OCI-LY3 (cell line): ENCODE results near the gene GDPD5.

Experiments used
- H2AFZ ChIP-seq: fragments of 200-600, 300-600 bp; shearing (Covaris generic); 2 replicates; pipeline ENCODE4 v1.6.0; 2014; ENCODE audit warnings: antibody characterized with exemption, low read depth, low read length
- H3K27ac ChIP-seq: fragments of 200-600, 300-600 bp; sonication (generic); 2 replicates; pipeline ENCODE4 v1.5.1; 2014; ENCODE audit warnings: mild to moderate bottlenecking, low read length, moderate library complexity, mixed read lengths
- H3K27me3 ChIP-seq: fragments of 200-600, 300-600 bp; sonication (generic); 2 replicates; pipeline ENCODE4 v1.6.1; 2014; ENCODE audit warnings: low read depth, low read length, mixed read lengths
- H3K36me3 ChIP-seq: fragments of 200-600, 300-600 bp; sonication (generic); replicated peaks from 2 replicates; pipeline ENCODE3; 2014; ENCODE audit warnings: low read depth, low read length, mixed read lengths
- H3K4me1 ChIP-seq: fragments of 300-600, 200-600 bp; sonication (generic); 2 replicates; pipeline ENCODE4 v1.6.1; 2014; ENCODE audit warnings: low read length, mixed read lengths
- H3K4me2 ChIP-seq: fragments of 200-600, 300-600 bp; sonication (generic); 2 replicates; pipeline ENCODE4 v1.6.1; 2014; ENCODE audit warnings: low read length, mixed read lengths
- H3K4me3 ChIP-seq: fragments of 300-600, 200-600 bp; sonication (generic); 2 replicates; pipeline ENCODE4 v1.5.1; 2014; ENCODE audit warnings: antibody characterized with exemption, mild to moderate bottlenecking, low read length, moderate library complexity
- H3K79me2 ChIP-seq: fragments of 300-600, 200-600 bp; shearing (Covaris generic); 2 replicates; pipeline ENCODE4 v1.6.1; 2014; ENCODE audit warnings: mild to moderate bottlenecking, low read length, mixed read lengths
- H3K9ac ChIP-seq: fragments of 300-600, 200-600 bp; shearing (Covaris generic); 2 replicates; pipeline ENCODE4 v1.6.0; 2014; ENCODE audit warnings: mild to moderate bottlenecking, low read length, moderate library complexity
- H3K9me3 ChIP-seq: fragments of 200-600, 300-600 bp; shearing (Covaris generic); 2 replicates; pipeline ENCODE4 v1.6.1; 2014; ENCODE audit warnings: low read length, mixed read lengths; ENCODE audit not compliant: insufficient read depth
- H4K20me1 ChIP-seq: fragments of 200-600, 300-600 bp; sonication (generic); 2 replicates; pipeline ENCODE4 v1.6.1; 2016; ENCODE audit warnings: low read length, mixed read lengths; ENCODE audit not compliant: insufficient read depth
- CTCF ChIP-seq: fragments of 200-600, 300-600 bp; sonication (generic); IDR thresholded peaks from 2 replicates; pipeline ENCODE4 v1.5.1; 2014; ENCODE audit warnings: antibody characterized with exemption, low read length, low read depth
- EZH2phosphoT487 ChIP-seq: fragments of 200-600 bp; shearing (Covaris generic); IDR thresholded peaks from 2 replicates; pipeline ENCODE4 v1.6.1; 2018; ENCODE audit warnings: antibody characterized with exemption, mixed run types, low read depth

Gene GDPD5

GRCh38 chr11:75496305-75496752 is 29.4 kb downstream of the GDPD5 start:
- Histone ChIP-seq H3K4me2 (no peak overlapping the region), H3K9ac (no peak overlapping the region), H2AFZ (no peak overlapping the region), H3K9me3 (no peaks in the 10 kb centered on the region), H4K20me1 (no peaks in the 10 kb centered on the region), H3K79me2 (no peaks in the 10 kb centered on the region), H3K4me1 (peaks cover 14% of the 10 kb centered on the region), H3K27me3 (no peaks in the 10 kb centered on the region), H3K27ac (no peak overlapping the region), H3K4me3 (no peak overlapping the region), H3K36me3 (no peaks in the 10 kb centered on the region)
- 0 out of 2 replicates have a peak, but pooled peaks have one; percentile 18 for TF ChIP-seq CTCF
- TF ChIP-seq EZH2phosphoT487, result no peak

- peaks cover 14% of the 10 kb centered on the region for H3K4me1 ChIP-seq
- no peak overlapping the region for H3K27ac ChIP-seq
- H2AFZ ChIP-seq, result no peak overlapping the region
- H3K4me3 ChIP-seq, result no peak overlapping the region
- no peak overlapping the region for H3K4me2 ChIP-seq
- H3K36me3 ChIP-seq, result no peaks in the 10 kb centered on the region
- H3K27me3 ChIP-seq, result no peaks in the 10 kb centered on the region
- no peaks in the 10 kb centered on the region for H3K79me2 ChIP-seq
- no peaks in the 10 kb centered on the region for H4K20me1 ChIP-seq
- no peak overlapping the region for H3K9ac ChIP-seq
- no peak for TF ChIP-seq EZH2phosphoT487
- TF ChIP-seq CTCF, result no peak
- no peaks in the 10 kb centered on the region for H3K9me3 ChIP-seq
These were observed 29.9 kb downstream of the GDPD5 start for GRCh38 chr11:75495749-75496304.

DNA sequence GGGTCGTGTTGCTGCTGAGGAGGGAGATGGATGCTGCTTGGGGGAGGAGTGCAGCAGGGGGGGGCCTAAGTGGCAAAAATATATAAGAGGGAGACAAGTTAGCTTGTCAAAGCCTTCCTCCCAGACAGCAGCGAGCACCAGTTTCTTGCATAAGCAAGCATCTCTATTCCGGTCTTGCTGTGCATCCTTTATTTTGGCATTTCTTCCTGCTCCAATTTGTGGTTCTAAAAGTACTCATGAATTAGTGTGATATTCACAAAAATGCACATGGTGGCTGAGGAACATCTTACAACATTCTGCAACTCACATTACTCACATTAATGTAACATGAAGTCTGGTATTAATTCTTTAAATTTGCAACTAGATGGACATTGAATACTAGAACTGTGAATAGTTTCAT is 32.1 kb downstream of the GDPD5 start:
- Histone ChIP-seq H3K36me3 (no peaks in the 10 kb centered on the region), H3K4me3 (no peak overlapping the region)

More for the DNA sequence above, 32.1 kb downstream of the GDPD5 start:
- no peak for TF ChIP-seq EZH2phosphoT487
- no peak for TF ChIP-seq CTCF
- H3K27me3 ChIP-seq, result no peaks in the 10 kb centered on the region
- H3K4me2 ChIP-seq, result no peak overlapping the region
- no peaks in the 10 kb centered on the region for H4K20me1 ChIP-seq
- no peak overlapping the region for H2AFZ ChIP-seq
- H3K27ac ChIP-seq, result no peak overlapping the region
- H3K9me3 ChIP-seq, result no peaks in the 10 kb centered on the region
- peaks cover 14% of the 10 kb centered on the region for H3K4me1 ChIP-seq
- no peak overlapping the region for H3K9ac ChIP-seq
- no peaks in the 10 kb centered on the region for H3K79me2 ChIP-seq
